ENCODE results near the gene S1PR1. TPM values are rescaled to one million over a fixed set of nuclear protein-coding genes. Genes with fewer than 3 reads are reported as not detected.
A peak's percentile ranks its signal among the peaks of the same experiment; 100 is the strongest.

S1PR1 gene
- total and polyA plus RNA-seq, 2 donors (not counting 3 experiments of a cell fraction or from before 2014, with no cell fraction given), result 137 to 387 TPM

DNA sequence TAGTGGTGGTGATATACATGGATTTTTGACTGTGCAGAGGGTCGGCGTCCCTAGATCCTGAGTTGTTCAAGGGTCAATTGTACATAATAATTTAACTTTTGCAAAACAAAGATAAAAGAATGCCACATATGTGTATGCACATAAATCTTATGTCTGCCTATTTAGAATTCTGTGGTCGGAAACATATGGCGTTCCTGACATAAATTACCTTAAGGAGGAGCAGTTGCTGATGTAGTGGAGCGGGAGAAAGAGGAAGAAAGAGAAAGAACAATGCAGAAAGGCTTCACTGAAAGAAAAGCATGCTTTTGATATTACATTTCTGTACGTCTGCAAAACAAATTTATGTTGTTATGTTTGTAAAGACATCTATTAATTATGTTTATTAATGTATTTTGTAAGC, 40.0 kb downstream of the S1PR1 start:
- no peaks in the 10 kb centered on the region for H3K36me3 ChIP-seq (ENCODE audit: control insufficient read depth in 2 of 2, extremely low read depth in 1 of 2, insufficient read depth in 2 of 2, low read length in 2 of 2)
- no peak overlapping the region for H3K4me3 ChIP-seq (replicated peaks in 1 of 3; ENCODE audit: insufficient read depth in 1 of 3, low read depth in 1 of 3, low read length in 3 of 3)
- H2AFZ ChIP-seq (ENCODE audit: low read depth, low read length), result no peak overlapping the region
- H3K27ac ChIP-seq (ENCODE audit: insufficient read depth, low read depth, low read length), result no peak overlapping the region
- peaks cover 1% of the 10 kb centered on the region for H3K4me1 ChIP-seq (ENCODE audit: control insufficient read depth, extremely low read depth, insufficient read depth, low read length)
- H3K27me3 ChIP-seq (ENCODE audit: control insufficient read depth in 2 of 2, insufficient read depth in 2 of 2, low read length in 2 of 2), result no peaks in the 10 kb centered on the region
- intact Hi-C loops (cut with micrococcal nuclease), result no loop called here
- no peak for FAIRE-seq
- no peak for TF ChIP-seq FOS (IDR thresholded peaks at IDR 0.05; ENCODE audit: borderline replicate concordance, insufficient read depth, low read length)
- no peak for TF ChIP-seq POLR2A (IDR thresholded peaks at IDR 0.05; ENCODE audit: low read depth, low read length)
- no peak for TF ChIP-seq POLR2AphosphoS5 (IDR thresholded peaks at IDR 0.05; ENCODE audit: insufficient read depth, low read depth, low read length)
- no TSS peak for BruUV-seq (replicated peaks)
- H3K9ac ChIP-seq (replicated peaks; ENCODE audit: extremely low read depth, insufficient read depth, low read length), result no peak overlapping the region
- H3K79me2 ChIP-seq (ENCODE audit: control insufficient read depth, insufficient read depth, low read length), result no peaks in the 10 kb centered on the region
- H4K20me1 ChIP-seq (replicated peaks; ENCODE audit: control insufficient read depth, extremely low read depth, insufficient read depth, low read length), result no peaks in the 10 kb centered on the region
- peak; percentile 43 for DNase-seq (ENCODE audit: low read depth, low spot score)
- no peak overlapping the region for H3K4me2 ChIP-seq (ENCODE audit: insufficient read depth, low read length)
- ChIA-PET CTCF (no interaction called here), POLR2A (no interaction called here)
- no peaks in the 10 kb centered on the region for H3K9me1 ChIP-seq (replicated peaks; ENCODE audit: control insufficient read depth, extremely low read depth, insufficient read depth, low read length)
- H3K9me3 ChIP-seq (replicated peaks; ENCODE audit: control insufficient read depth, insufficient read depth, low read length), result no peaks in the 10 kb centered on the region
- dilution Hi-C loops (cut with MboI; ENCODE audit: extremely low pct_ligation_motif_present, low sequenced_read_pairs), result no loop called here

- Histone ChIP-seq H3K27ac (ENCODE audit: insufficient read depth, low read depth, low read length) (no peak overlapping the region), H3K79me2 (ENCODE audit: control insufficient read depth, insufficient read depth, low read length) (no peaks in the 10 kb centered on the region), H3K9ac (replicated peaks; ENCODE audit: extremely low read depth, insufficient read depth, low read length) (no peak overlapping the region), H3K9me1 (replicated peaks; ENCODE audit: control insufficient read depth, extremely low read depth, insufficient read depth, low read length) (no peaks in the 10 kb centered on the region), H3K4me3 (replicated peaks in 1 of 3; ENCODE audit: insufficient read depth in 1 of 3, low read depth in 1 of 3, low read length in 3 of 3) (no peak overlapping the region), H3K4me2 (ENCODE audit: insufficient read depth, low read length) (no peak overlapping the region), H2AFZ (ENCODE audit: low read depth, low read length) (no peak overlapping the region), H3K9me3 (replicated peaks; ENCODE audit: control insufficient read depth, insufficient read depth, low read length) (no peaks in the 10 kb centered on the region), H3K27me3 (ENCODE audit: control insufficient read depth in 2 of 2, insufficient read depth in 2 of 2, low read length in 2 of 2) (no peaks in the 10 kb centered on the region), H4K20me1 (replicated peaks; ENCODE audit: control insufficient read depth, extremely low read depth, insufficient read depth, low read length) (no peaks in the 10 kb centered on the region), H3K4me1 (ENCODE audit: control insufficient read depth, extremely low read depth, insufficient read depth, low read length) (peaks cover 11% of the 10 kb centered on the region), H3K36me3 (ENCODE audit: control insufficient read depth in 2 of 2, extremely low read depth in 1 of 2, insufficient read depth in 2 of 2, low read length in 2 of 2) (no peaks in the 10 kb centered on the region)
- no peak for FAIRE-seq
- no TSS peak for BruUV-seq (replicated peaks)
- no peak for DNase-seq (ENCODE audit: low read depth, low spot score)
- dilution Hi-C loops (cut with MboI; ENCODE audit: extremely low pct_ligation_motif_present, low sequenced_read_pairs), result no loop called here
- POLR2A ChIA-PET, result no interaction called here
- TF ChIP-seq GATA2 (IDR thresholded peaks at IDR 0.05; ENCODE audit: insufficient read depth, insufficient read length, low read depth, low read length) (no peak), JUN (IDR thresholded peaks at IDR 0.05; ENCODE audit: borderline replicate concordance, insufficient read depth, insufficient read length, low read depth) (no peak), FOS (IDR thresholded peaks at IDR 0.05; ENCODE audit: borderline replicate concordance, insufficient read depth, low read length) (no peak)
- CTCF ChIA-PET, result interaction anchor here (0.8 to 3.5 kb wide), 4 partner anchors 10 to 227 kb away, joined by 3 to 27 read pairs (median 3); no protein-coding TSS in a partner anchor
- intact Hi-C loops (cut with micrococcal nuclease), result loop anchor here (2.0 kb wide), 1 partner anchor 13 kb away; no protein-coding TSS in a partner anchor
These were observed 41.4 kb downstream of the S1PR1 start for GRCh38 chr1:101278238-101278637.

Data from endothelial cell of umbilical vein (primary cell).